OCI-LY3 (cell line): ENCODE measurements around the gene IL7R.

ENCODE experiments used
- H2AFZ ChIP-seq: fragments of 200-600, 300-600 bp; shearing (Covaris generic); 2 replicates; pipeline ENCODE4 v1.6.0; 2014; ENCODE audit warnings: antibody characterized with exemption, low read depth, low read length
- H3K27ac ChIP-seq: fragments of 200-600, 300-600 bp; sonication (generic); 2 replicates; pipeline ENCODE4 v1.5.1; 2014; ENCODE audit warnings: mild to moderate bottlenecking, low read length, moderate library complexity, mixed read lengths
- H3K27me3 ChIP-seq: fragments of 200-600, 300-600 bp; sonication (generic); 2 replicates; pipeline ENCODE4 v1.6.1; 2014; ENCODE audit warnings: low read depth, low read length, mixed read lengths
- H3K36me3 ChIP-seq: fragments of 200-600, 300-600 bp; sonication (generic); replicated peaks from 2 replicates; pipeline ENCODE3; 2014; ENCODE audit warnings: low read depth, low read length, mixed read lengths
- H3K4me1 ChIP-seq: fragments of 300-600, 200-600 bp; sonication (generic); 2 replicates; pipeline ENCODE4 v1.6.1; 2014; ENCODE audit warnings: low read length, mixed read lengths
- H3K4me2 ChIP-seq: fragments of 200-600, 300-600 bp; sonication (generic); 2 replicates; pipeline ENCODE4 v1.6.1; 2014; ENCODE audit warnings: low read length, mixed read lengths
- H3K4me3 ChIP-seq: fragments of 300-600, 200-600 bp; sonication (generic); 2 replicates; pipeline ENCODE4 v1.5.1; 2014; ENCODE audit warnings: antibody characterized with exemption, mild to moderate bottlenecking, low read length, moderate library complexity
- H3K79me2 ChIP-seq: fragments of 300-600, 200-600 bp; shearing (Covaris generic); 2 replicates; pipeline ENCODE4 v1.6.1; 2014; ENCODE audit warnings: mild to moderate bottlenecking, low read length, mixed read lengths
- H3K9ac ChIP-seq: fragments of 300-600, 200-600 bp; shearing (Covaris generic); 2 replicates; pipeline ENCODE4 v1.6.0; 2014; ENCODE audit warnings: mild to moderate bottlenecking, low read length, moderate library complexity
- H3K9me3 ChIP-seq: fragments of 200-600, 300-600 bp; shearing (Covaris generic); 2 replicates; pipeline ENCODE4 v1.6.1; 2014; ENCODE audit warnings: low read length, mixed read lengths; ENCODE audit not compliant: insufficient read depth
- H4K20me1 ChIP-seq: fragments of 200-600, 300-600 bp; sonication (generic); 2 replicates; pipeline ENCODE4 v1.6.1; 2016; ENCODE audit warnings: low read length, mixed read lengths; ENCODE audit not compliant: insufficient read depth
- EZH2phosphoT487 ChIP-seq: fragments of 200-600 bp; shearing (Covaris generic); IDR thresholded peaks from 2 replicates; pipeline ENCODE4 v1.6.1; 2018; ENCODE audit warnings: antibody characterized with exemption, mixed run types, low read depth
- TF ChIP-seq, protein P1 (sequence below): fragments of 200-600, 300-600 bp; sonication (generic); IDR thresholded peaks from 2 replicates; pipeline ENCODE4 v1.5.1; 2014; ENCODE audit warnings: antibody characterized with exemption, low read length, low read depth

Gene IL7R

DNA sequence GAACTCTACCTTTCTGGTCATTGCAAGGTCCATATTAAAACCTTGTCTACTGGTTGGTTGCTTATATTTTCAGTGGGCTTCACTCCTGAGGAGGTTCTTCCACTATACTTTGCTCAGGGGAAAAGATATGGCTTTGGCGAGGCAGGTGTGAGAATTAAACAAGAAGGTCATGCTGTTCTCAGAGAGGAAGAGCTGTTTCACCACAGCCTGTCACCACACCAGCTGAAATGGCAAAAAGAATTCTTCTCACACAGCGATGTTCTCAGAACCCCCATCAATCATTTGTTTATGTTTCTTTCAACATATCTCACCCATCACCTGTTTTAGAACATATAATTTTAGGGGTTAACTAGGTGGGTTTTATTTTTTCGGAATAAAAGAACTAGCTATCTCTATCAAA is 43.1 kb downstream of the IL7R start:
- no peaks in the 10 kb centered on the region for H3K79me2 ChIP-seq
- H3K27me3 ChIP-seq: no peaks in the 10 kb centered on the region
- H3K4me1 ChIP-seq: no peaks in the 10 kb centered on the region; the same call in 1 of the 2 replicates
- H2AFZ ChIP-seq: no peak overlapping the region
- H3K9ac ChIP-seq: no peak overlapping the region
- no peaks in the 10 kb centered on the region for H4K20me1 ChIP-seq
- no peak for TF ChIP-seq EZH2phosphoT487
- TF ChIP-seq, protein P1, sequence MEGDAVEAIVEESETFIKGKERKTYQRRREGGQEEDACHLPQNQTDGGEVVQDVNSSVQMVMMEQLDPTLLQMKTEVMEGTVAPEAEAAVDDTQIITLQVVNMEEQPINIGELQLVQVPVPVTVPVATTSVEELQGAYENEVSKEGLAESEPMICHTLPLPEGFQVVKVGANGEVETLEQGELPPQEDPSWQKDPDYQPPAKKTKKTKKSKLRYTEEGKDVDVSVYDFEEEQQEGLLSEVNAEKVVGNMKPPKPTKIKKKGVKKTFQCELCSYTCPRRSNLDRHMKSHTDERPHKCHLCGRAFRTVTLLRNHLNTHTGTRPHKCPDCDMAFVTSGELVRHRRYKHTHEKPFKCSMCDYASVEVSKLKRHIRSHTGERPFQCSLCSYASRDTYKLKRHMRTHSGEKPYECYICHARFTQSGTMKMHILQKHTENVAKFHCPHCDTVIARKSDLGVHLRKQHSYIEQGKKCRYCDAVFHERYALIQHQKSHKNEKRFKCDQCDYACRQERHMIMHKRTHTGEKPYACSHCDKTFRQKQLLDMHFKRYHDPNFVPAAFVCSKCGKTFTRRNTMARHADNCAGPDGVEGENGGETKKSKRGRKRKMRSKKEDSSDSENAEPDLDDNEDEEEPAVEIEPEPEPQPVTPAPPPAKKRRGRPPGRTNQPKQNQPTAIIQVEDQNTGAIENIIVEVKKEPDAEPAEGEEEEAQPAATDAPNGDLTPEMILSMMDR: no peak
- no peak overlapping the region for H3K4me3 ChIP-seq
- H3K27ac ChIP-seq: no peak overlapping the region
- no peak overlapping the region for H3K4me2 ChIP-seq
- H3K9me3 ChIP-seq: no peaks in the 10 kb centered on the region
- no peaks in the 10 kb centered on the region for H3K36me3 ChIP-seq

DNA sequence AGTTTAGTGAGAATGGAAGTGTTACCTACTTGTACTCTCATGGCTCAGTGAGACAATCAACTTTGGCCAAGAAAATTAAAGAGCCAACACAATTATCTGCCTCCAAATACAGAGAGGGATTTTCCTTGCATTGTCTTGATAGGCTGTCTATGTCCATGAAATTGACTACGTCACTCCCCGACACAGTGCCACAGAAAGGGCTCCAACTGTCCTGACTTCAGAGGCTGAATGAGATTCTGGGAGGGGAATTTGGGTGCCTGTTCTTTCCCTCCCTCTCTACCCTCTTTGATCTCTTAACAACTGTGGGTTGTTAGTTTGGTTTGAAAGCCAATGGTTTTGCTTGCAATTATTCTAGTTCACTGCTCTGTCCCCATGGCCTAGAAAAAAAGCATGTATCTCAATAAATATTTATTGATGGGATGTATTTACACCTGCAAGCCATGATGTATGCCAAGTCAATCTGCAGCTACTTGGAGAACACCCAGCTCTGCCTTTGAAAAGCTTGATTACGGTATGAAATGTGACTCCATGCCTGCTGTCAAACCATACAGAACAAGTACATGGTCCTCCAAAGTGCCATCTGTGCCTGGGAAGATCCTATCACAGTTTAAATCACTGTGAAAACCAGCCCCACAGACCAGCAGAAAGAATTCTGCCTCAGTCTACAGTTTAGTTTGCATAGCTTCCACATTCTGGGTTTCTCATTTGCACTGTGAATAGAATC is 44.4 kb downstream of the IL7R start:
- no peak overlapping the region for H3K9ac ChIP-seq
- H3K79me2 ChIP-seq: no peaks in the 10 kb centered on the region
- no peaks in the 10 kb centered on the region for H4K20me1 ChIP-seq
- no peaks in the 10 kb centered on the region for H3K27me3 ChIP-seq
- H3K36me3 ChIP-seq: no peaks in the 10 kb centered on the region
- H3K4me2 ChIP-seq: no peak overlapping the region
- no peak overlapping the region for H2AFZ ChIP-seq
- no peaks in the 10 kb centered on the region for H3K9me3 ChIP-seq
- no peak for TF ChIP-seq EZH2phosphoT487
- TF ChIP-seq, protein P1: no peak
- no peak overlapping the region for H3K4me3 ChIP-seq
- H3K27ac ChIP-seq: no peak overlapping the region
- H3K4me1 ChIP-seq: no peaks in the 10 kb centered on the region; the same call in 1 of the 2 replicates

GRCh38 chr5:35902046-35902672 is 45.5 kb downstream of the IL7R start:
- Histone ChIP-seq H4K20me1 (no peaks in the 10 kb centered on the region), H3K4me2 (no peak overlapping the region), H3K79me2 (no peaks in the 10 kb centered on the region), H3K9ac (no peak overlapping the region), H3K27me3 (no peaks in the 10 kb centered on the region), H3K4me3 (no peak overlapping the region), H3K36me3 (no peaks in the 10 kb centered on the region), H3K9me3 (no peaks in the 10 kb centered on the region), H3K4me1 (no peaks in the 10 kb centered on the region; the same call in 1 of the 2 replicates), H3K27ac (no peak overlapping the region), H2AFZ (no peak overlapping the region)
- TF ChIP-seq, protein P1: no peak
- no peak for TF ChIP-seq EZH2phosphoT487

- Histone ChIP-seq H2AFZ (no peak overlapping the region), H3K27me3 (no peaks in the 10 kb centered on the region), H3K4me3 (no peak overlapping the region), H3K9me3 (no peaks in the 10 kb centered on the region), H3K36me3 (no peaks in the 10 kb centered on the region), H3K27ac (no peak overlapping the region), H4K20me1 (no peaks in the 10 kb centered on the region), H3K9ac (no peak overlapping the region), H3K4me2 (no peak overlapping the region), H3K4me1 (no peaks in the 10 kb centered on the region; the same call in 1 of the 2 replicates), H3K79me2 (no peaks in the 10 kb centered on the region)
- TF ChIP-seq, protein P1: no peak
- TF ChIP-seq EZH2phosphoT487: no peak
Measured at GRCh38 chr5:35903631-35904203, 47.0 kb downstream of the IL7R start.
